ENCODE results near the gene NFXL1. TPM values are rescaled to one million over a fixed set of nuclear protein-coding genes. Genes with fewer than 3 reads are reported as not detected.

The NFXL1 gene
- total RNA-seq, 1 donor from 2014 or later: 11.7 TPM

- TF ChIP-seq CTCF (IDR thresholded peaks at IDR 0.05; ENCODE audit: insufficient read depth, low read length, poor library complexity, severe bottlenecking): no peak
- H3K27me3 ChIP-seq (ENCODE audit: control insufficient read depth, insufficient read depth, low read length): no peaks in the 10 kb centered on the region
- no peak overlapping the region for H3K4me3 ChIP-seq (ENCODE audit: low read depth, low read length)
- DNase-seq (ENCODE audit: low read depth): no peak
- no peaks in the 10 kb centered on the region for H3K36me3 ChIP-seq (ENCODE audit: control insufficient read depth, insufficient read depth, low read length)
Measured at GRCh38 chr4:47939456-47939855, 25.1 kb upstream of the NFXL1 start.

- Histone ChIP-seq H3K27me3 (ENCODE audit: control insufficient read depth, insufficient read depth, low read length) (no peaks in the 10 kb centered on the region), H3K36me3 (ENCODE audit: control insufficient read depth, insufficient read depth, low read length) (no peaks in the 10 kb centered on the region), H3K4me3 (ENCODE audit: low read depth, low read length) (no peak overlapping the region)
- DNase-seq (ENCODE audit: low read depth): no peak
- no peak for TF ChIP-seq CTCF (IDR thresholded peaks at IDR 0.05; ENCODE audit: insufficient read depth, low read length, poor library complexity, severe bottlenecking)
Measured at GRCh38 chr4:47936336-47936735, 22.0 kb upstream of the NFXL1 start.

GRCh38 chr4:47933840-47934239, 19.5 kb upstream of the NFXL1 start:
- peak; percentile 52 for TF ChIP-seq CTCF (IDR thresholded peaks at IDR 0.05; ENCODE audit: insufficient read depth, low read length, poor library complexity, severe bottlenecking)
- no peak for DNase-seq (ENCODE audit: low read depth)
- Histone ChIP-seq H3K36me3 (ENCODE audit: control insufficient read depth, insufficient read depth, low read length) (no peaks in the 10 kb centered on the region), H3K4me3 (ENCODE audit: low read depth, low read length) (no peak overlapping the region), H3K27me3 (ENCODE audit: control insufficient read depth, insufficient read depth, low read length) (no peaks in the 10 kb centered on the region)

GRCh38 chr4:47930971-47931804, 16.8 kb upstream of the NFXL1 start:
- TF ChIP-seq CTCF (IDR thresholded peaks at IDR 0.05; ENCODE audit: insufficient read depth, low read length, poor library complexity, severe bottlenecking): no peak
- H3K4me3 ChIP-seq (ENCODE audit: low read depth, low read length): no peak overlapping the region
- no peaks in the 10 kb centered on the region for H3K27me3 ChIP-seq (ENCODE audit: control insufficient read depth, insufficient read depth, low read length)
- DNase-seq (ENCODE audit: low read depth): no peak
- H3K36me3 ChIP-seq (ENCODE audit: control insufficient read depth, insufficient read depth, low read length): no peaks in the 10 kb centered on the region

- no peak for DNase-seq (ENCODE audit: low read depth)
- H3K36me3 ChIP-seq (ENCODE audit: control insufficient read depth, insufficient read depth, low read length): no peaks in the 10 kb centered on the region
- no peak for TF ChIP-seq CTCF (IDR thresholded peaks at IDR 0.05; ENCODE audit: insufficient read depth, low read length, poor library complexity, severe bottlenecking)
- H3K4me3 ChIP-seq (ENCODE audit: low read depth, low read length): no peak overlapping the region
- H3K27me3 ChIP-seq (ENCODE audit: control insufficient read depth, insufficient read depth, low read length): no peaks in the 10 kb centered on the region
Measured at GRCh38 chr4:47929682-47930201, 15.4 kb upstream of the NFXL1 start.
